GM19438 (cell line): ENCODE data around the gene GALNT17.

ENCODE experiments used
- ATAC-seq: cut with Tn5 transposase; IDR thresholded peaks from one replicate; pipeline ENCODE4 v1.9.1; 2021; ENCODE audit warnings: low read depth; ENCODE audit not compliant: unreplicated experiment

Gene GALNT17

GRCh38 chr7:71326595-71326994, 194.7 kb downstream of the GALNT17 start:
- ATAC-seq: no peak

GRCh38 chr7:71327946-71328345, 196.0 kb downstream of the GALNT17 start:
- ATAC-seq: no peak

DNA sequence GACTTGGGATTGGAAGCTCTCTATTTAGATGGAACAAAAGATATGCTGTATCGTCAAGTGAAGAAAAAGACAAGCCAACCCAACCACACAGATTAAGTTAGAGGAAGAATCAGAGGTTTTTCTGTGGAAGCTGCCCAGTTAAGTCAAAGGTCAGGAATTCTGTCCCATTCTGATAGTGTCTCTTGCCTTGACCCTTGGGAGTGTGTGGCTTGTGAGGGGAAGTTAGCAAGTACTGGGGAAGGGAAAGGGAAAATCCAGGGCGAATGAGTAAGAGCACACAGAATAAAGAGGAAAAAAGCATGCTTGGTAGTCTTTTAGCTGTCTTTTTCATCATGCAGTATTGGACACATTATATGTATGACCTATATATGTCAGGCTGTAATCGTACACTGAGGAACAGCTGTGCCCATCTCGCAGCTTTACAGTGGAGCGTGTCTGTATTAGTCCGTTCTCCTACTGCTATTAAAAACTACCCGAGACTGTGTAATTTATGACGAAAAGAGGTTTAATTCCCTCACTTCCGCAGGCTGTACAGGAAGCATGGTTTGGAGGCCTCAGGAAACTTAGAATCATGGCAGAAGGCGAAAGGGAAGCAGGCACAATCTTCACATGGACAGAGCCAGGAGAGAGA, 197.2 kb downstream of the GALNT17 start:
- no peak for ATAC-seq

DNA sequence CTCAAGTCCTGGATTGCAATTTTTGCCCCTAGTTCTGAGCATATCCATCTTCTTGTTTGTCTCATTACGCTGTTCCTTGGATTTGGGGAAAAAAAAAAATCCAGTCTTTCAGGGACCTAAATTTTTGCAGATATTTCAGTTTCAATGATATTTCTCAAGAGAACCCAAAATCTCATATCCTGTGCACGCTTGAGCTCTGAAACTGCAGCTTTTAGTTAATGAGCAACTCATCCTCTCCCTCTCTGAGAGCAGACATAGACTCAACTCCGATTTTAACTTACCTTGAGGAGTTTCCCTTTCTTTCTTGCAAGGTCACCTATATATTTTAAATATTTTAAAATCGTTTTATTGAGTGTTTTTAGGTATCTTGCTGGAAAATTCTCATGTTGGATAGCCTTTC, 200.3 kb downstream of the GALNT17 start:
- ATAC-seq: no peak

DNA sequence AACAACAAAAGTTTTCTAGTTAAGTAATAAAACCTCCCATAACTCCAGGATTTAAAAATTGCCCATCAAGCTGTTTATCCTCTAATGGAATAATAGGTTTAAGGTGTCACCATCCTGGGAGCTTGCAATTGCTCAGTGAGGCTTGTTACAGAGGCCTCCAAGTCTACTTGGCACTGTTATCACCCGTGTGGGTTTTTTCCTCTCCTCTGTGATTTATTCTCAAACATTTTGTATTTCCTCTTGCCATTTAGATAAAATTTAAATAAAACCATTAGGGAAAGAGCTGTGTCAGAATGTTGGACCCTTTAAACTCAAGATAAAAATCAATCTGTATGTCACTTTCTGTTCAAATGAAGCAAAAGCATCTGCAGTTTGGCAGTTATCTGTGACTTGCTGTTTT, 202.6 kb downstream of the GALNT17 start:
- no peak for ATAC-seq

DNA sequence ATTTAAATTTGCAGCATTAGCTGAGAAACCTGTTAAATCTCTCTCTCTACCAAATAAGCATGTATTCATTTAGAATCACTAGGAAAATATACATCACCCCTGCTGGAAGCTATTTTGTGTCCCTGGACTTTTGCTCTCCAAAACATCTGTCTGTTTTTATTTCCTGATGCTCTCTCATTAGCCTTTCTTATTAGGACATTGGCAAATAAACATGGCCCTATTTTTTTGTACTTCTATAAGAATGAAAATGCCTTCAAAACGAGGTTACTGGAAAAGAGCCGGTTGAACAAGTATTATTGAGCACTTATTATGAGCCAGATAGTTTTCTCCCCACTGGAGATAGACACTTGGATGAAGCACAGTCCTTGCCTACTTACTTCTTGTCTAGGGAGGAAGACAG, 206.9 kb downstream of the GALNT17 start:
- no peak for ATAC-seq

- no peak for ATAC-seq
These were observed 208.0 kb downstream of the GALNT17 start for GRCh38 chr7:71339924-71340323.

DNA sequence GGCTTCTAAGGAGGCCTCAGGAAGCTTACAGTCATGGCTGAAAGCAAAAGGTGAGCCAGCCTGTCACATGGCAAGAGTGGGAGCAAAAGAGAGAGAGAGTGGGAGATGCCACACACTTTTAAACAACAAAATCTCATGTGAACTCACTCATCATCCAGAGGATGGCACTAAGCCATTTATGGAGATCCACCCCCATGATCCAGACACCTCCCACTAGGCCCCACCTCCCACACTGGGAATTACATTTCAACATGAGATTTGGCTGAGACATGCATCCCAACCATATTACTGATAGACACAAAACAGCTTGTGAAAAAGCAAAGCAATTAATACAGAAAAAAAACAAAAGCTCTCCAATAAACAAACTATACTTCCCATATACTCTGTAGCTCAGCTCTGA, 210.3 kb downstream of the GALNT17 start:
- no peak for ATAC-seq

GRCh38 chr7:71343039-71343438, 211.1 kb downstream of the GALNT17 start:
- ATAC-seq: no peak

DNA sequence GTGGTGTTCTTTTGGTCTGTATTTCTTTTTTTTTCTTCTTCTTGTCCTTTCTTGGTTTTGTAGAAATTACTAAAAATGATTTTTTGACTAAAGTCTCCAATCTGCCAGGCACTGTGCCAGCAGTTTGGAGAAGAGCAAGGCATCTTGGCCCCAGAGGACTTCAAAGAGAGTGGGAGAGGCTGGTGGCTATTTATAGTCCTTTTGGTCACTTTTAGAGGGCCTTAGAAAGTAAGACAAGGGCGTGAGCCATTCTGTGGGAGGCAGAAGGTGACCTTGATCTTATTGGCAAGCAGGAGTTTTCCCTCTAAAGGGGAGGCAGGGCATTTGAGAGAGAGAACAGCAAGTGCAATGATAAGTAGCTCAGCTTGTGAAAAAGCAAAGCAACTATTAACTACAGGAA, 211.9 kb downstream of the GALNT17 start:
- ATAC-seq: no peak

DNA sequence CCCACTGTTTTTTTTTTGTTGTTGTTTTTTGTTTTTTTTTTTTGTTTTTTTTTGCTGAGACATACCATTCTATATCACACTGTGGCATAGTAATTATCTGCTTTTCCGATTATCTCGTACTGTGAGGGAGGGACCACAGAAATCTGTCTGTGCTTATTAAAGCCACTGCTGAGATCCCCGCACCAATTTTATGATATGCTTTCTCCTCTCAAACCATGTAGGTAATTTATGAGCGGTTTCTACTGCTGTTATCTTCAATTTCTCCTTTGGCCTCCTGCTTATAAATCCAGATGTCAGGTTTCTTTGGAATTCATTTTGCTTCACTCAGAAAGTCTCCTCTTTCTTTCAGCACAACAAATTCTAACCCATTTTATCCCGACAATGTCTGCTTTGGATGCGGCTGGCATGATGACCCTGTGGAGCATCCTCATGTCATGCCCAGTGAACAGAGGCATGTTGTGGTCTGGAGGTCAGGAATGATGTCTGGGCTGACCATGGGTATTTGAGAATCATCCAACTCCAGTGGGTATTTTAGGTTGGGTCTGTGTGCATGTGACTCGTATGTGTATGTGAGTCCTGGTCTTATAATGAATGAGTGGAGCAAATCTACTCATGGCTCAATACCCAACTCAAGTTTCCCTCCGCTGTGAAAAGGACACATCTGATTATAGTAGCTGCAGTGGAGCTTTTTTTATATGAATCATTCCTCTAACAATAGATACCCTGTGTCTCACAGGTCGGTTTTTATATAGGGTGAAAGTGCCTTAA, 213.4 kb downstream of the GALNT17 start:
- no peak for ATAC-seq

- no peak for ATAC-seq
These were observed 217.1 kb downstream of the GALNT17 start for GRCh38 chr7:71348821-71349681.

- ATAC-seq: no peak
These were observed 217.9 kb downstream of the GALNT17 start for GRCh38 chr7:71349682-71350481.

DNA sequence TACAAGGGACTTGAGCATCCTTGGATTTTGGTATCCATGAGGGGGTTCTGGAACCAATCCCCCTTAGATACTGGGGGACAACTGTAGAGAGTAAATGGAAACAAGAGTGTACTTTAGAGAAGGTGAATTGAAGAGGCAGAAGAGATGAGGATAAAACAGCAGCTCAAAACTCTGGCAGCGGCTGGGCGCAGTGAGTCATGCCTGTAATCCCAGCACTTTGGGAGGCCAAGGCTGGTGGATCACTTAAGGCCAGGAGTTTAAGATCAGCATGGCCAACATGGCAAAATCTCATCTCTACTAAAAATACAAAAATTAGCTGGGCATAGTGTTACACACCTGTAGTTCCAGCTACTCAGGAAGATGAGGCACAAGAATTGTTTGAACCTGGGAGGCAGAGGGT, 218.7 kb downstream of the GALNT17 start:
- ATAC-seq: no peak

GRCh38 chr7:71354716-71355115, 222.8 kb downstream of the GALNT17 start:
- no peak for ATAC-seq

- ATAC-seq: no peak
These were observed 229.6 kb downstream of the GALNT17 start for GRCh38 chr7:71361451-71362032.

DNA sequence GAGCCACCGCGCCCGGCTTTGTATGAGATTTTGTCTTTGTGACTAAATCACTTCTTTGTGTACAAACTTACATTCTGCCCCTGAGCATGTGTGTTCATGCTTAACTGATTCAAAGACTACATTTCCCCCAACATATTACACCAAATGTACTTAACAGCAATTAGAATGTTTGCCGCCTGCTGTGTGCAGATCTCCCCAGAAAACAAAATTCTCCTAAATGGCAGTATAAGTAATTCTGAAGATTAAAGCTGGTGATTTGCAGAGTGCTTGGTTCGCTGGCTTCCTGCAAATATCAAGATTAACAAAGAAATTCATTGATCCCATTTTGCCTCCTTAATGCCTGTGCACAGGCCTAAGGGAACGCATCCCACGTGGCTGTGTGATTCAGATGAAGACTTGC, 230.3 kb downstream of the GALNT17 start:
- ATAC-seq: no peak

GRCh38 chr7:71363223-71363622, 231.3 kb downstream of the GALNT17 start:
- ATAC-seq: no peak

- no peak for ATAC-seq
These were observed 231.7 kb downstream of the GALNT17 start for GRCh38 chr7:71363627-71364026.

- ATAC-seq: no peak
These were observed 232.6 kb downstream of the GALNT17 start for GRCh38 chr7:71364551-71364950.
